Brain microvascular endothelial cell (primary cell): ENCODE data around the gene CASTOR1.

Source experiments
- DNase-seq: peaks from one replicate; pipeline ENCODE4 v3.0.0-alpha.2; 2020
- H3K27ac ChIP-seq: fragments of 250-450 bp; sonication (Bioruptor Pico); 2 replicates; pipeline ENCODE4 v1.5.1; 2020; ENCODE audit warnings: mild to moderate bottlenecking, moderate library complexity
- H3K27me3 ChIP-seq: fragments of 250-450 bp; sonication (Bioruptor Pico); replicated peaks from 2 replicates; pipeline ENCODE4 v1.5.1; 2020; ENCODE audit warnings: mild to moderate bottlenecking
- H3K36me3 ChIP-seq: fragments of 250-450 bp; sonication (Bioruptor Pico); replicated peaks from 2 replicates; pipeline ENCODE4 v1.5.1; 2020; ENCODE audit warnings: mild to moderate bottlenecking
- H3K4me3 ChIP-seq: 2 replicates; pipeline ENCODE4 v1.5.1; 2011; ENCODE audit warnings: low read depth, mild to moderate bottlenecking, control low read depth, low read length, moderate library complexity
- in situ Hi-C: cut with HindIII; loops from 2 replicates; pipeline ENCODE4 v1.10.0; 2017; ENCODE audit warnings: low sequenced_read_pairs, low pct_ligation_motif_present
- TF ChIP-seq, protein P1 (sequence below): IDR thresholded peaks from 2 replicates; pipeline ENCODE4 v1.5.1; 2011; ENCODE audit warnings: low read depth, mild to moderate bottlenecking, moderate library complexity, low read length, control low read depth, inconsistent platforms; ENCODE audit errors: missing control alignments

Gene CASTOR1

GRCh38 chr22:30291058-30291892, 2.0 kb upstream of the CASTOR1 start:
- in situ Hi-C loops, result no loop called here
- Histone ChIP-seq H3K36me3 (peaks cover 42% of the 10 kb centered on the region), H3K27me3 (no peaks in the 10 kb centered on the region), H3K27ac (no peak overlapping the region), H3K4me3 (no peak overlapping the region)
- peak; percentile 44 for DNase-seq
- TF ChIP-seq, protein P1, sequence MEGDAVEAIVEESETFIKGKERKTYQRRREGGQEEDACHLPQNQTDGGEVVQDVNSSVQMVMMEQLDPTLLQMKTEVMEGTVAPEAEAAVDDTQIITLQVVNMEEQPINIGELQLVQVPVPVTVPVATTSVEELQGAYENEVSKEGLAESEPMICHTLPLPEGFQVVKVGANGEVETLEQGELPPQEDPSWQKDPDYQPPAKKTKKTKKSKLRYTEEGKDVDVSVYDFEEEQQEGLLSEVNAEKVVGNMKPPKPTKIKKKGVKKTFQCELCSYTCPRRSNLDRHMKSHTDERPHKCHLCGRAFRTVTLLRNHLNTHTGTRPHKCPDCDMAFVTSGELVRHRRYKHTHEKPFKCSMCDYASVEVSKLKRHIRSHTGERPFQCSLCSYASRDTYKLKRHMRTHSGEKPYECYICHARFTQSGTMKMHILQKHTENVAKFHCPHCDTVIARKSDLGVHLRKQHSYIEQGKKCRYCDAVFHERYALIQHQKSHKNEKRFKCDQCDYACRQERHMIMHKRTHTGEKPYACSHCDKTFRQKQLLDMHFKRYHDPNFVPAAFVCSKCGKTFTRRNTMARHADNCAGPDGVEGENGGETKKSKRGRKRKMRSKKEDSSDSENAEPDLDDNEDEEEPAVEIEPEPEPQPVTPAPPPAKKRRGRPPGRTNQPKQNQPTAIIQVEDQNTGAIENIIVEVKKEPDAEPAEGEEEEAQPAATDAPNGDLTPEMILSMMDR, result no peak

- H3K4me3 ChIP-seq, result no peak overlapping the region
- no peak overlapping the region for H3K27ac ChIP-seq
- DNase-seq, result peak; percentile 56
- TF ChIP-seq, protein P1, result no peak
- peaks cover 34% of the 10 kb centered on the region for H3K36me3 ChIP-seq
- H3K27me3 ChIP-seq, result no peaks in the 10 kb centered on the region
- in situ Hi-C loops, result no loop called here
Measured at GRCh38 chr22:30290342-30291057, 1.2 kb upstream of the CASTOR1 start.

DNA sequence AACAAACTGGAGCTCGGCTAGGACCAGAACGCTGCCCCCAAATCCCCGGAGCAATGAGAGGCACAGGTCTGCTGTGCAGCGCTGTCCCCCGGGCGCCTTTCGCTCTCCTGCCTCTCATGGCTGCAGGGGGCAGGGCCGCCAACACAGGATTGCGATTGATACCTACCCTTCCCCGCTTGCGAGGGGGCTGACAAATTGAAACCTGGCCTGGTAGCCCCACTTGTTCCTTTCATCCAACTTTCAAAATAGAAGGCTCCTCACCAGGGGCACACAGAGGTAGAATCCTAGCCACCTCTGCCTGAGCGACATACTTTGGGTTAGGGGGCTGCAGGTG, 642 bp upstream of the CASTOR1 start:
- DNase-seq, result no peak
- in situ Hi-C loops, result no loop called here
- TF ChIP-seq, protein P1, result no peak
- peaks cover 29% of the 10 kb centered on the region for H3K36me3 ChIP-seq
- no peak overlapping the region for H3K27ac ChIP-seq
- no peaks in the 10 kb centered on the region for H3K27me3 ChIP-seq
- peak overlapping the region; percentile 46 for H3K4me3 ChIP-seq

DNA sequence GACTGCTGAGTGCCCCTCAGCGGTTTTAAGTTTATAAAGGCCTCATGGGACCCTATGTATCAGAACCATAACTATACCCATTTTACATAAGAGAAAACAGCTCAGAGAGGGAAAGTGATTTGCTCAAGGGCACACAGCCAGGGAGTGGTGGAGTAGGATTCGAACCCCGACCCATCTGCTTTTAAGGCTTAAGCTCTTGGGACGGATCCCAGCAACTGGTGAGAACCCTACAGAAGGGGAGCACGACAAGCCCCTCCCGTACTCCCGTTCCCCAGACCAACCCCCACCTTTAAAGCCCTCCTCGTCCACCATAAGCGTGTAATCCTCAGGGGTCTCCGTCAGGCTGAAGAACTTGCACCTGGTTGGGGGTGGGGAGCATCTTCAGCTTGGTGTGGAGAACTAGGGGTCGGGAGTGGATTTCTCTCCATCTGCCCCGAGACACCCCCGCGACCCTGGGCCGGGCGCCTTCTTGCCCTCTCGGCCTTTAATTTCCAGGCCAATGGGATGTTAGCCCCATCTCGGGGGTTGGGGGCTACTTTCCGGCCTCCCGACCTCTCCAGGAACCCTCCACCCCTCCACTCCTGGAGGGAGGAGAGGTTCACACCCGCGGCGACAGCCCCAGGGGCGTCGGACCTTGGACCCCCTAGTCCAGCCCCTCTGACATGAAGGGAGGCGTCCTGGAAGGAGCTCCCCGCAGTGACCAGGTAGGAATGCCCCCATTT, 725 bp downstream of the CASTOR1 start:
- H3K4me3 ChIP-seq, result peak overlapping the region; percentile 73
- TF ChIP-seq, protein P1, result no peak
- no peaks in the 10 kb centered on the region for H3K27me3 ChIP-seq
- H3K27ac ChIP-seq, result peak overlapping the region; percentile 21
- in situ Hi-C loops, result no loop called here
- peaks cover 18% of the 10 kb centered on the region for H3K36me3 ChIP-seq
- no peak for DNase-seq

DNA sequence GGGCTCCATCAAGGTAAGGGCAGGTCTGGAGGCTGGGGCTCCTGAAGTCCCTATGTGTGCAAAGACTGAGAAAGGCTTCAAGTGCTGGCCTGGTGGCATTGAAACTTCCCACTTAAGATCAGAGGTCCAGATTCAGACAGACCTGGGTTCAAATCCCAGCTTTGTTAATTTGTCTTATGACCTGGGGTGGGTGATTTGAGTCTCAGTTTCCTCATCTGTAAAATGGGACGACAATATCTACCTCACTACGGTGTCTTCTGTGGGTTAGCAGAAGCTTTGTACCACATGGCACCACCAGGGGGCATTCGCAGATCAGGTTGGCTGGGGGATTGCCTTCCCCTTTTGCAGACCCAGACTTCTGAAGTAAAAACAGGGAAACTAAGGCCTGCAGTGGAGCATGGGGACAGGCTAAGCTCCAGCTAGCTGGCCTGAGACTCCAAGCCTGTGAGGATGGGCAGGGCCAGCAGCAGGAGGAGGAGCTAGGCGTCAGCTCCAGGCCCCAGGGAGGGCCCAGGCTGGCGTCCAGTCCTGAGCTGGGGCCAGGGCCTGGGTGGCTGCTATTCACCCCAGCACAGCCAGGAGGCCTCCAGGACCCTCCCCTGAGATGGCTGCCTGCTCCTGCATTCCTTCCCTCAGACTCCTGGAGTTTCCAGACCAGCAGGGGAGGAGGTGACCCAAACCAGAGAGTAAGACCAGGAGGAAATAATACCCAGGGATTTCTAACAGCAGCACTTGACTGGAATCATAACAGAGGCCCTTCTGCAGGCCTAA, 1.5 kb downstream of the CASTOR1 start:
- Histone ChIP-seq H3K36me3 (peaks cover 11% of the 10 kb centered on the region), H3K27me3 (no peaks in the 10 kb centered on the region), H3K4me3 (peak overlapping the region; percentile 73), H3K27ac (no peak overlapping the region)
- in situ Hi-C loops, result no loop called here
- DNase-seq, result peak; percentile 81
- TF ChIP-seq, protein P1, result peak; percentile 67
